DOHH2 (cell line): ENCODE measurements around the gene OR4B1.

Experiments used
- H3F3A ChIP-seq: fragments of 200-600 bp; sonication (generic), shearing (Covaris generic); 2 replicates; pipeline ENCODE4 v1.6.0; 2016; ENCODE audit warnings: antibody characterized with exemption, mild to moderate bottlenecking; ENCODE audit not compliant: control insufficient read depth, insufficient read depth
- H3K27ac ChIP-seq: fragments of 200-600 bp; sonication (generic); 2 replicates; pipeline ENCODE4 v1.5.1; 2014; ENCODE audit warnings: low read depth, mild to moderate bottlenecking, low read length, moderate library complexity
- H3K27me3 ChIP-seq: fragments of 200-600 bp; sonication (generic); 2 replicates; pipeline ENCODE4 v1.6.1; 2014; ENCODE audit warnings: mild to moderate bottlenecking, low read length, mixed read lengths; ENCODE audit not compliant: control insufficient read depth
- H3K36me3 ChIP-seq: fragments of 200-600 bp; sonication (generic); 2 replicates; pipeline ENCODE4 v1.6.1; 2014; ENCODE audit warnings: mild to moderate bottlenecking, low read length, moderate library complexity, mixed read lengths; ENCODE audit not compliant: control insufficient read depth
- H3K4me1 ChIP-seq: fragments of 200-600 bp; sonication (generic); 2 replicates; pipeline ENCODE4 v1.6.1; 2014; ENCODE audit warnings: mild to moderate bottlenecking, low read length, mixed read lengths; ENCODE audit not compliant: control insufficient read depth
- H3K4me2 ChIP-seq: fragments of 200-600 bp; sonication (generic); 2 replicates; pipeline ENCODE4 v1.6.0; 2014; ENCODE audit warnings: mild to moderate bottlenecking, low read length, moderate library complexity
- H3K4me3 ChIP-seq: fragments of 200-600 bp; sonication (generic); 2 replicates; pipeline ENCODE4 v1.5.1; 2014; ENCODE audit warnings: mild to moderate bottlenecking, low read length, mixed read lengths
- H3K79me2 ChIP-seq: fragments of 200-600 bp; sonication (generic); 2 replicates; pipeline ENCODE4 v1.6.1; 2014; ENCODE audit warnings: mild to moderate bottlenecking, low read length, mixed read lengths; ENCODE audit not compliant: control insufficient read depth
- H3K9me2 ChIP-seq: fragments of 200-600 bp; sonication (generic); replicated peaks from 2 replicates; pipeline ENCODE4 v1.6.1; 2014; ENCODE audit warnings: mild to moderate bottlenecking, low read length, mixed read lengths; ENCODE audit not compliant: control insufficient read depth
- H3K9me3 ChIP-seq: fragments of 200-600 bp; sonication (generic); 2 replicates; pipeline ENCODE4 v1.6.1; 2014; ENCODE audit warnings: antibody characterized with exemption, low read length, mixed read lengths; ENCODE audit not compliant: control insufficient read depth, insufficient read depth
- H4K20me1 ChIP-seq: fragments of 200-600 bp; sonication (generic); 2 replicates; pipeline ENCODE4 v1.6.0; 2014; ENCODE audit warnings: low read depth, mild to moderate bottlenecking, antibody characterized with exemption, low read length, moderate library complexity; ENCODE audit not compliant: control insufficient read depth, insufficient read depth
- CTCF ChIP-seq: fragments of 200-600 bp; sonication (generic); IDR thresholded peaks from one replicate; pipeline ENCODE4 v1.5.1; 2014; ENCODE audit warnings: antibody characterized with exemption, mild to moderate bottlenecking, low read depth, low read length; ENCODE audit not compliant: poor library complexity, severe bottlenecking
- EZH2phosphoT487 ChIP-seq: fragments of 200-600 bp; sonication (generic); IDR thresholded peaks from 2 replicates; pipeline ENCODE4 v1.6.1; 2017; ENCODE audit warnings: borderline replicate concordance, mild to moderate bottlenecking, antibody characterized with exemption, low read length, moderate library complexity, mixed read lengths

The OR4B1 gene

DNA sequence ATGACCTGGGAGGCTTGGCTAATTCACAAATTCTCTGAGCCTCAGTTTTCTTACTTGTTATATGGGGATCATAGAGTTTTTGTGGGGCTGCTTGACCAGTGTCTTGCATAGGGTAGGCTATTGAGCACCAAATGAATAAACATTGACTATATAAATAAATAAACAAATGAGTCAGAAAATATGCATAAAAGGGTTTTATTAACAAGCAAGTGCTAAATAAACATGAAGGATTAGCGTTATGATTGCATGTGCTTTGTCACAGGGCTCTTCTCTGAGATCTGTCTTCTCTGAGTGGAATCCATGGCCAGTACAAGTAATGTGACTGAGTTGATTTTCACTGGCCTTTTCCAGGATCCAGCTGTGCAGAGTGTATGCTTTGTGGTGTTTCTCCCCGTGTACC, at the start of gene OR4B1:
Gene OR4B1, plus strand, starts transcription at position 301 of the 400 bp plus-strand sequence. Its CDS starts 0 bp downstream, at position 301.
- H3K27ac ChIP-seq = no peak within 1 kb of the TSS
- no peaks in the 10 kb centered on the region for H3K4me1 ChIP-seq
- TF ChIP-seq EZH2phosphoT487 (no peak), CTCF (no peak)
- no peaks in the 10 kb centered on the region for H3K9me2 ChIP-seq
- no peaks in the 10 kb centered on the region for H3K79me2 ChIP-seq
- no peaks in the 10 kb centered on the region for H4K20me1 ChIP-seq
- H3K36me3 ChIP-seq = no peaks in the 10 kb centered on the region
- no peaks in the 10 kb centered on the region for H3K27me3 ChIP-seq
- H3K4me2 ChIP-seq = no peak within 1 kb of the TSS
- H3K4me3 ChIP-seq = no peak within 1 kb of the TSS
- H3K9me3 ChIP-seq = no peaks in the 10 kb centered on the region
- H3F3A ChIP-seq = no peaks in the 10 kb centered on the region

DNA sequence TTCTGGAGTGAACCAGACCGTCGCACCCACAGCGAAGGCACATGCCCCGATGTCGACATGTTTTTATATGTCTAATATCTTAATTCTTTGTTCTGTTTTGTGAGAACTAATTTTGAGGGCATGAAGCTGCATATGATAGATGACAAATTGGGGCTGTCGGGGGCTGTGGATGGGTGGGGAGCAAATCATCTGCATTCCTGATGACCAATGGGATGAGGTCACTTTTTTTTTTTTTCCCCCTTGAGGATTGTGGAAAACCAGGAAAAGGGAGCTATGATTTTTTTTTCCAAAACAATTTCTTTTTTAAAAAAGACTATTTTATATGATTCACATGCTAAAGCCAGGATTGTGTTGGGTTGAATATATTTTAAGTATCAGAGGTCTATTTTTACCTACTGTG, 49.2 kb upstream of the OR4B1 start:
- no peak overlapping the region for H3K4me2 ChIP-seq
- no peaks in the 10 kb centered on the region for H3K36me3 ChIP-seq

DNA sequence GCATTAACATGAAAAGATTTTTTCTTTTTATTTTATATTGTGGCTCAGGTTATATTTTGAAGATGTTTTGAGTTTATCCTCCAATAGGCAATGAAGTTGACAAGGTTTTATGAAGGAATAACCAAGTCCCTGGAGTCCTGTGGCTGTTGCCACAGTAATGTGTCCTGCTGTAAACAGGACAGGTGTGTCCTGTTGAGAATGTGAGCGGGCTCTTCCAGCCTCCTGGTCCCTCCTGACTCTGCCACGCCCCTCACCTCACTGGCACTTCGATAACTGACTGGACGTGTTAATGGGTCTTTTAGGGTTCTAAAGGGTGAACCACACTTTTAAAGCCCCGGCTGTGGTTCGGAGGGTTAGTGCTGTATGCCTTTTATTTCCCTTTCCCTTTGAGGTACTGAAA, 47.8 kb upstream of the OR4B1 start:
- Histone ChIP-seq H3K4me1 (peaks cover 12% of the 10 kb centered on the region), H3K9me3 (no peaks in the 10 kb centered on the region), H3K9me2 (no peaks in the 10 kb centered on the region), H3K27ac (no peak overlapping the region), H3F3A (no peaks in the 10 kb centered on the region), H3K4me3 (no peak overlapping the region), H3K36me3 (no peaks in the 10 kb centered on the region), H3K27me3 (no peaks in the 10 kb centered on the region), H4K20me1 (no peaks in the 10 kb centered on the region), H3K79me2 (no peaks in the 10 kb centered on the region), H3K4me2 (no peak overlapping the region)
- TF ChIP-seq CTCF = no peak
- no peak for TF ChIP-seq EZH2phosphoT487

More for the DNA sequence above, 49.2 kb upstream of the OR4B1 start:
- H3K9me2 ChIP-seq = no peaks in the 10 kb centered on the region
- no peaks in the 10 kb centered on the region for H3F3A ChIP-seq
- H3K79me2 ChIP-seq = no peaks in the 10 kb centered on the region
- H3K27me3 ChIP-seq = no peaks in the 10 kb centered on the region
- TF ChIP-seq EZH2phosphoT487 = no peak
- no peak for TF ChIP-seq CTCF
- no peaks in the 10 kb centered on the region for H3K9me3 ChIP-seq
- H3K4me3 ChIP-seq = no peak overlapping the region
- H4K20me1 ChIP-seq = no peaks in the 10 kb centered on the region
- H3K27ac ChIP-seq = no peak overlapping the region
- peaks cover 12% of the 10 kb centered on the region for H3K4me1 ChIP-seq

- H3K79me2 ChIP-seq = no peaks in the 10 kb centered on the region
- no peaks in the 10 kb centered on the region for H3K27me3 ChIP-seq
- H3F3A ChIP-seq = no peaks in the 10 kb centered on the region
- H4K20me1 ChIP-seq = no peaks in the 10 kb centered on the region
- peaks cover 12% of the 10 kb centered on the region for H3K4me1 ChIP-seq
- no peaks in the 10 kb centered on the region for H3K9me3 ChIP-seq
- H3K4me3 ChIP-seq = no peak overlapping the region
- no peak for TF ChIP-seq EZH2phosphoT487
- no peak for TF ChIP-seq CTCF
- no peaks in the 10 kb centered on the region for H3K9me2 ChIP-seq
- no peaks in the 10 kb centered on the region for H3K36me3 ChIP-seq
- no peak overlapping the region for H3K27ac ChIP-seq
- H3K4me2 ChIP-seq = no peak overlapping the region
These were observed 47.4 kb upstream of the OR4B1 start for GRCh38 chr11:48169259-48169658.
